UCSD-AML1 (cell line): ENCODE measurements around the gene SMARCD1.
"Not testable (repeated sequence)": the region's sequence is repeated elsewhere in the genome, so short reads cannot be mapped to it uniquely, and the experiment has no call there.

Experiments used
- DNase-seq: peaks from one replicate; lab custom pipeline; 2025; ENCODE audit not compliant: unreplicated experiment; lab: John Stamatoyannopoulos, UW

The SMARCD1 gene

GRCh38 chr12:50075808-50076170 is 9.4 kb upstream of the SMARCD1 start:
- no peak for DNase-seq

- no peak for DNase-seq
Measured at GRCh38 chr12:50077099-50077498, 8.0 kb upstream of the SMARCD1 start.

- DNase-seq = no peak
Measured at GRCh38 chr12:50078281-50078680, 6.9 kb upstream of the SMARCD1 start.

GRCh38 chr12:50079771-50080170 is 5.4 kb upstream of the SMARCD1 start:
- DNase-seq = no peak

GRCh38 chr12:50081096-50081808 is 3.9 kb upstream of the SMARCD1 start:
- DNase-seq = no peak

- DNase-seq = no peak
Measured at GRCh38 chr12:50082644-50083043, 2.5 kb upstream of the SMARCD1 start.

GRCh38 chr12:50083301-50083700 is 1.8 kb upstream of the SMARCD1 start:
- DNase-seq = no peak

GRCh38 chr12:50084409-50084774 is 750 bp upstream of the SMARCD1 start:
- not testable (repeated sequence) for DNase-seq

- DNase-seq = no peak
Measured at GRCh38 chr12:50085615-50086072, 502 bp downstream of the SMARCD1 start.

GRCh38 chr12:50086148-50086547 is 1.0 kb downstream of the SMARCD1 start:
- no peak for DNase-seq

- DNase-seq = no peak
Measured at GRCh38 chr12:50087151-50087550, 2.0 kb downstream of the SMARCD1 start.

GRCh38 chr12:50087995-50088394 is 2.9 kb downstream of the SMARCD1 start:
- DNase-seq = no peak

- no peak for DNase-seq
Measured at GRCh38 chr12:50088577-50089335, 3.6 kb downstream of the SMARCD1 start.

GRCh38 chr12:50089730-50090129 is 4.6 kb downstream of the SMARCD1 start:
- no peak for DNase-seq

- DNase-seq = no peak
Measured at GRCh38 chr12:50090391-50090790, 5.2 kb downstream of the SMARCD1 start.

GRCh38 chr12:50097952-50098351 is 12.8 kb downstream of the SMARCD1 start:
- no peak for DNase-seq

- no peak for DNase-seq
Measured at GRCh38 chr12:50099302-50100008, 14.3 kb downstream of the SMARCD1 start.

GRCh38 chr12:50100561-50100960 is 15.4 kb downstream of the SMARCD1 start:
- no peak for DNase-seq

- DNase-seq = no peak
Measured at GRCh38 chr12:50101663-50102062, 16.5 kb downstream of the SMARCD1 start.

GRCh38 chr12:50102131-50102531 is 17.0 kb downstream of the SMARCD1 start:
- DNase-seq = no peak

- no peak for DNase-seq
Measured at GRCh38 chr12:50102646-50103309, 17.6 kb downstream of the SMARCD1 start.
